Stimulated activated CD8-positive, alpha-beta memory T cell treated with anti-CD3 and anti-CD28 coated beads, Interleukin-2, amount 100 ng/mL, for 48 hours (primary cell): Measurements from ENCODE around the gene DOC2B.

Experiments
- DNase-seq, 2 donors: peaks; one replicate each; pipeline ENCODE4 v3.0.0-alpha.2; 2020; ENCODE audit warnings: low read depth in 2 of 2

The DOC2B gene

DNA sequence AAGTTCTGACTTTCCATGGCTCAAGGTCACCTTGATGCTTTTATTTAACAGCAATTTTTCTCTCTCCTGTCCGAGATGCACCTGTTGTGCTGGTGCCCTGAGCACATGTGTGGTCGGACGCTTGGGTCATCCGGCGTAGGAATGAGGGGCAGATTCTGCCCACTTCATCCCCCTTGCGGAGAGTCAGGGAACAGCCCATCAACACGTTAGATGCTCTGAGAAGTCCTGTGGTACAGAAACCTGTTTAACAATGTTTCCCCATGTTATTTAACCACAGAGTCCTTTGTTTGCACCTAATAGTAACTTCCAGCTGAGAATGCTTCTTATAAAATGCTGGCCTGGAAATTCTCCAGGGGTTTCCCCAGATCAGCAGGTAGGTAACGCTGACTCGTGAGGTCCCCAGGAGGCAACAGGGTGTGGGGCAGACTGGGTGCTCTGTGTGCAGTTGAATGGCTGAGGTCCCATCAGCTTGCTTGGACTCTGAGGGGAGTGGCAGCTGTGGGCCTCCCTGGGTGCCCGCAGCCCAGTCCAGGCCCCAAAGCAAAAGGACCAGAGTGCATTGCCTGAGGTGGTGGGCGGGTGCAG lies 17.8 kb downstream of the DOC2B start:
- DNase-seq, result no peak

DNA sequence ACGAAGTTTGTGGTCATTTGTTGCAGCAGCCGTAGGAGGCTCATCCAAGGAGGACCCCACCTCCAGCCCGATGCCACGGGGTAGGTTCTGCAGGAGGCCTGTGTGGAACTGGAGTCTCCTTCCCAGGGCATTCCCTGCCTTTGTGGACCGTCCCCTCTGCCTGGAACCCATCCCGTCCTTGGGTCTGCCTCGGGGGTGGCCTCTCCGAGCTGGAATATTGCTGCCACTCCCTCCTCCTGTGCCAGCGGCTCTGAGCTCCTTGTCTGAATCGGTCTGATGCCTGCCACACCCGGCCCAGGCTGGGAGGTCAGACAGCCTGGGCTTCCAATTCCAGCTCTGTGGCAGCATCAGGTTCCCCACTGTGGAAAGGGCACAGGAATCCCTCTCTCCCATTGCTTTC lies 18.8 kb downstream of the DOC2B start:
- no peak for DNase-seq

DNA sequence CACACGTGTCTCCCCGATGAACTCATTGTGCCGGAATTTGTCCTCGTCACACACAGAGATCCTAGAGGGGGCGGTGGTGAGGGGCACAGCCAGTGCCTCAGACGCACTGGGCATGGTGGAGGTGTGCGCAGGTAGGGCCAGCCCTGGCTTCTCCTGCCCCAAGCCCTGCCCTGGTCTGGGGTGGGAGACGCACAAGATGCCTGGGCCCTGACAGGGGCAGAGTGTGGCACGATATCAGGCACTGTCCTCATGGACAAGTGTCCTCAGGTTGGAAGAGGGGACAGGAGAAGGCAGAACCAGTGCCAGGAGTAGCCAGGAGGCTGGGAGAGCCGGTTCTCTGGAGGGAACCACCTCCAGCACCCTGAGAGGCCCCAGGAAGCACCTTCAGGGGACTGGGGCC lies 20.0 kb downstream of the DOC2B start:
- DNase-seq, result no peak

DNA sequence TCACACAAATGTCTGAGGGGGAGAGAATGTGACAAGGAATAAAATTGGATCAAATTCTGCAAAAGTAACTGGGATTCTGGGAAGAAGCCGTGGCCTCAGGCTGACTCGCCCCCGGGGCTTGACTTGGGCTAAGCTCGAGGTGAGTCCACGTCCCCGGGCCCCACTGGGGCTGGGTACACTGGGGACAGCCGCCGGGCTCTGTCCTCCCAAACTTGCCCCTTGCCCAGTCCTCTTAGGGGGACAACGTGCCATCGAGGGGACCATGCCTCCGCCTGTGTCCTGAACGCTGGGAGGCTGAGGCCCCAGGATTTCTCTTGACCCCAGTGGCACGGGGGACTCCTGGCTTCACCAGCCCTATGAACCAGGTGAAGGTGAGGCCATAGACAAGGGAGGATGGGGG lies 21.1 kb downstream of the DOC2B start:
- no peak for DNase-seq

DNA sequence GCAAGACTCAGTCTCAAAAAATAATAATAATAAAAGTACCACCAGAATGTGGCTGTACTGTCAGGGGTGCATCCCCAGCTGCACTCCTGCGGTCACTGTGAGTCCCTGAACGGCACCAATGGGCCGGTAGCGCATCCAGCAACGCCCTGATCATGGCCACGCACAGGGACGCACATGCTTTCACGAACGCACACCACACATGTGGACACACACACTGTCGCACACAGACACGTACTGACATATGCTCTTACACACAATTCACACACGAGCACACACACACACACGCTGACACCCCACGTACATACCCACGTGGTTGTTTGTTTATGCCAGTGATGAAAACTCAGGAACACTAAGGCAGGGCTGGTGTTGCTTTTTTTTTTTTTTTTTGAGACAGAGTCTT lies 21.8 kb downstream of the DOC2B start:
- no peak for DNase-seq

DNA sequence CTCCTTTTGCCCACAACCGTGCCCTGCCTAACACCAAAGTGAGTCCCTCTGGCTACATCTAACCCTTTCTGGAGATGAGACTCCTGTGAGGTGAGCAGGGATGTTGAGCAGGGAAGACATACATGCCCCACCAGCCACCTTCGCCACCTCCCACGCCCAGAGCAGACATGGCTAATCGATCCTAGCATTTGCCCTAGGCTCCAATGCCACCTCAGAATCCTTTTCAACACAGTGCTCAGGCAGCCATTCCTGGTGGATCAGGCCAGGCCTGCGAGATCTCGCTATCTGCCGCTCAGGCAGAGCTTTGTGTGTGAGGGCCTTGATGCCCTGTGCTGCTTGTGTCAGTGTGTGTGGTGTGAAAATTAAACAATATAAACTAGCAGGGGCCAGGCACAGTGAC lies 23.1 kb downstream of the DOC2B start:
- no peak for DNase-seq

DNA sequence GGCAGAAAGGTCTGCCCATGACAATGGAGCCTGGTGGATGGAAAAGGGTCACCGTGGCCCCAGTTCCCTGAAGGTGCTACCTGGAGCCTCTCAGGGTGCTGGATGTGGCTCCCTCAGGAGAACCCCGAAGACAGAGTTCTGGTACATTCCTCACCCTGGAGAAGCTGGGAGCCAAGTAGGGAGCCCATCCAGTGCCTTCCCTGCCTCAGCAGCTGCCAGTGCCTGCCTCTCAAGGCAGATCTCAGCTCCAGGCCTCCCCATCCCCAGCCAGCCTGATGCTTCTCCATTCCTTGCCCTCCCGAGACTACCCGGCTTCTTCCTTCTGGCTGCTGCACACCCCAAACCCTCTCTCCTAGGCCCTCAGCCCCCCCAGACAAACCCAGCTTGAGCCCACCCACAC lies 23.5 kb downstream of the DOC2B start:
- DNase-seq, result no peak

DNA sequence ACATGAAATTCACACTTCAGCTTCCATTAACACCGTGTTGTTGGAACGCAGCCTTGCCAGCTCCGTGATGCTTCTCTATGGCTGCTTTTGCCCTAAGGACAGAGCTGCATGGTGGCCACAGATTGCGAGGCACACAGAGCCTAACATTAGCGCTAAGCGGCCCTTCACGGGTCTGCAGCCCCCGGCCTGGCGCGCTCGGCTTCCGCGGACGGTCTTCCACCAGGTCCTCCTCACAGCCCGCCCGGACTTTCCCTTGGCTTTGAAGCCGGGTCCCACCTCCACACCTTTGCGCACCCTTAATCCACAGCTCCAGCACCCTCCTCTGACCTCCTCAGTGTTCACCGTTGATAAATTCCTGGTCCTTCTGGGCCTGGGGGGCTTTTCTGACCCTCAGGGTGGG lies 24.5 kb downstream of the DOC2B start:
- DNase-seq, result no peak

DNA sequence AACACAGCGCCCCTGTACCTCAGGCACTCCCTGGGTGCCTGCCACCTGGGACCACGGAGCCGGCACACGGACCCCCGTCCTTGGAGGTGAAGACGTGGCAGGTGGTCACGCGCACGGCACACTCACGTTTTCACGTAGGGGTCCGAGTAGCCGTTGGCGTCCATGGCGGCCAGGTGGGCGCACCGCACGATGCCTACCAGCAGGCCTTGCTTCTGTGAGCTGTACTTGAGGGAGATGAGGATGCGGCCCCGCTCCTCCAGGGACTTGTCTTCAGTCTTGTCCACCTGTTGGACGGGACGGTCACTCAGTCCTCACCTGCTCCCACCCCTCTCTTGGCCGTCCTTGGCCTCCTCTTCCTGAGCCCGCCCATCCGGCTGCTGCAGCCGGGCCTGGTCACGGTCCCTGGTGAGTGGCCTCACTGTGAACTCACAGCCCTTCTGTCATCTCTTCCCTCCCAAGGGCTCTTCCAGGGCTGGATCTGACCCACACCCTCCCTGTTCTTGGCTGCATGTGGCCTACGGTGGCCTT lies 25.3 kb downstream of the DOC2B start:
- no peak for DNase-seq

DNA sequence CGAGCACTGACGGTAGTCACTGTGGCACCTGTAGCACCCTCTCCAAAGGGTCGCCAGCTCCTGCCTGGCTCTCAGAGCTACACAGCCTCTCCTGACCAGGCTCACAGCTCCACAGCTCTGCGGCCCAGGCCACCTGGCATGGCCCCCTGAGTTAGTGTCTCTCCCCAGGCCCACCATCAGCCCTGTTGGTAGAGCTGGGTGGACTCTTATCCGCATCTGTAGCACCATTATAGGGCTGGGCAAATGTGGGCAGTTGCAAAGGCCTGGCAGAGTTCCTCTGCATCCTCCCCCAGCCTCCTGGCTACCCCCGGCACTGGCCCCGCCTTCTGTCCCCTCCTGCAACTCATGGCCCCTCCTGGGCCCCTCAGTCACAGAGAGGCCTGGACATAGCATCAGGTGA lies 25.9 kb downstream of the DOC2B start:
- no peak for DNase-seq

DNA sequence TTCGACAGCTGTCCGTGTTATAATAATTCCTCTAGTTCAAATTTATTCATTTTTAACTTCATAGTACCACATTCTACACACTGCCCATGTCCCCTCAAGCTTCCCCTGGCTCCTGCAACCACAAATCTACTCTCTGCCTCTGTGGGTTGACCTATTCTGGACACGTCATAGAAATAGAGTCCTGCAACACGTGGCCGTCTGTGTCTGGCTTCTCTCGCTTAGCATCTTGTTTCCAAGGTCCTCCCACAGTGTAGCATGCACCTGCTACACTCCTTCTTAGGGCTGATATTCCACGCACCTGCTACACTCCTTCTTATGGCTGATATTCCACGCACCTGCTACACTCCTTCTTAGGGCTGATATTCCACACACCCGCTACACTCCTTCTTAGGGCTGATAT lies 27.6 kb downstream of the DOC2B start:
- no peak for DNase-seq

DNA sequence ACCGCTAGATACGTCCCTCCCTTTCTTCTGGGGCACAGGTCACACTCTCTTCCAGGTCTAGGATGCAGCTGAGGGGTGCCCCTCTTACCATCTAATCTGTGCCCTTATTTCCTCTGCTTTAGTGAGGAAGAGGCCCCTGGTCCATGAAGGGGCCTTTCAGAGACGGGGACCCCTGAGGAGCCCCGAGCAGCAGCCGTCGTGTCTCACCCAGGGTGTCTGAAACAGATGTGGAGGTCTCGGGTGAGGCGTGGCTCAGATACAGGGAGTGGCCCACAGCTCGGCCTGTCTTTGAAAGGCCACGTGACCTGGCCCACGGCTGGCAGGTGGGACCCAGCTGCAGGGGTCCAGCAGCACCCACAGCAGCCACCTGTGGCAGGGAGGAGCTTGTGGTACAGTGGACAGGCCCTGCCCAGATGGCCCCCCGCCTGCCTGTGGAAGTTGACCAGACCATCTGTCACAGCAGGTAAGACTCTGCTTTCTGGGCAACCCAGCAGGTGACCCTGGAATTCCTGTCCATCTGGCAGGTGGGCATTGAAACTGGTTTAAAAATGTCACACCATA lies 28.5 kb downstream of the DOC2B start:
- DNase-seq, result no peak

DNA sequence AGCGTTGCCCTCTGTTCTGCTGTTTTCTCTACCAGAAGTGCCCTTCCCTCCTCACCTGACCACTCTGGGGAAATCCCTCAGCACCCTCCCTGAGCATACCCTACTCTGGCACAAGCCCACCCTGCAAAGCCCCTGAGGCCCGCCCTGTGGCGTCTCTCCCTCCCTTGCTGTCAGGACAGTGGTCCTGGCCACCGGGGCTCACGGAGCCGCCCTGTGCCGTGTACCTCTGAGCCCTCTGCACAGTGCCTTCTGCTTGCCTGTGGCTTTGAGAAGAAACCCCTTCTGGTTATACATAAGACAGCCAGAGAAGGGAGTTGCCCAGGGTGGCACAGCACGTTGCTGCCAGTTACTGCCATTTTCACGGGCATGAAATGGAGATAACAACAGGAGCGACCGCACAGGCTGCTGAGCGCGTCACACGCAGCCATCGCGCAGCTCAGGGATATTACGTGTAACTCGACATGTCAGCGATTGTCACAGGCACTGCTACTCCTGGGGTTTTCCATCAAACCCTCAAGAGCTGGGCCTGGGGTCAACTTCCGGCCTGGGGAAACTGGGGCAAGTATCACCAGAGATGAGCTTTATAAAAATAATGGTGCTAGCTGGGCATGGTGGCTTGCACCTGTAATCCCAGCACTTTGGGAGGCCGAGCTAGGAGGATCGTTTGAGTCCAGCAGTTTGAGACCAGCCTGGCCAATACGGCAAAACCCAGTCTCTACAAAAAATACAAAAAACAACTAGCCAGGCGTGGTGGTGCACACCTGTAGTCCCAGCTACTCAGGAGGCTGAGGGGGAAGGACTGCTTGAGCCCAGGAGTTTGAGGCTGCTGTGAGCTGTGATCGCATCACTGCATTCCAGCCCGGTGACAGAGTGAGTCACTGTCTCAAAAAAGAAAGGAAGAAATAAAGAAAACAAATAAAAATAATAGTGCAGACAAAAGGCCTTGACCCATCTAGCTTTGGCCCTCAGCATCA lies 29.3 kb downstream of the DOC2B start:
- DNase-seq, result no peak

DNA sequence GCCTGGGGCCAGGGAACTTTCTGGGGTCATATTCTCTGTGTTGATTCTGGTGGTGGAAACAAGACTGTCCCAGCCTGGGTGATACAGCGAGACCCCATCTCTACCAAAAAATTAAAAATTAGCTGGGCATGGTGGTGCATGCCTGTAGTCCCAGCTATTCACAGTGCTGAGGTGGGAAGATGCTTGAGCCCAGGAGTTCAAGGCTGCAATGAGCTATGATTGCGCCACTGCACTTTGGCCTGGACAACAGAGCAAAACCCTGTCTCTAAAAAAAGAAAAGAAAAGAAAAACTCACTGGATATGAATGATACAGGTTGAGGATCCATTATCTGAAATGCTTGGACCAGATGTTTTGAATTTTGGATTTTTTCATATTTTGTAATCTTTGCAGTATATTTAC lies 30.4 kb downstream of the DOC2B start:
- no peak for DNase-seq

DNA sequence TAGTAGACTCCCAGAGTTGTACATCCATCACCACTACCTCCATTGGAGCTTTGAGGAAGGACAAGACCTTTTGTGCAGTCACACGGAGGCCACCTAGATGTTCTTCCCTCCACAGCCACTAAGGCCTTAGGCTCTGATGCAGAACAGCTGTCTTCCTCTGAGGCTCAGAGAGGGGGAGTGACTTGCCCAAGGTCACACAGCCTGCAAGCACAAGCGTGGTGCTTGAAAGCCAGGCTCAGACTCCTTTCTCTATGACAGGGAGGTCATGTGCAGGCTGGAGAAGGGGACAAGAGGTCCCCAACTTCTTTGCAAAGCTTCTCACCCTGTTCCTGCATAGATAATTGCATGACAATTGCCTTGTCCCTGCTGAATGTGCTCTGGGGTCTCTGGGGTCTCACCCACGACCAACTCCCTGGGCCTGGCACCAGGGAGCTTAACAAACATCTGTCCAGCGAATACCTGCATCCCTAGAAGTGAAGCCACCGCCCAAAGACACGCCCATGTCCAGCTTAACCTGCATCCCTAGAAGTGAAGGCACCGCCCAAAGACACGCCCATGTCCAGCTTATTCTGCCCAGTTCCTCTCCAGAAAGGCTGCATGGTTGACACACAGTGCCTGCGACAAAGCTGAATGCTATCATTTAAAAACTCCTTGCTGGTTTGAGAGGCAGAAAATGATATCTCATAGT lies 31.4 kb downstream of the DOC2B start:
- DNase-seq, result no peak

DNA sequence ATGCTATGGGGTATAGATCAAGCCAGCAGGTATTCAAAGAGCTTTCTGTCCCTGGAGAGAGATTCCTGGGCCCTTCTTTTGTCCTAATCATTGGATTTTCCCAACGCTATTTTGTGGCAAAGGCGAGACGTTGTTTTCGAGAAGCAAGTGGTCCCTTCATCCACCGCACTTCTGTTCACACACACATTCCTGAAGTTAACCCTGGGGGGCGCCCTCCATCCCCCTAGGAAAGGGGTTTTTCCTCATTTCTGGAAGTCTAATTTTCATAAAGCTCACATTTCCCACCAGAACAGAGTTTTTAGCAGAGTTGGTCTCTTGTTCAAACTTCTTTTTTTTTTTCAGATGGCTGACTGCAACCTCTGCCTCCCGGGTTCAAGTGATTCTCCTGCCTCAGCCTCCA lies 32.2 kb downstream of the DOC2B start:
- no peak for DNase-seq

DNA sequence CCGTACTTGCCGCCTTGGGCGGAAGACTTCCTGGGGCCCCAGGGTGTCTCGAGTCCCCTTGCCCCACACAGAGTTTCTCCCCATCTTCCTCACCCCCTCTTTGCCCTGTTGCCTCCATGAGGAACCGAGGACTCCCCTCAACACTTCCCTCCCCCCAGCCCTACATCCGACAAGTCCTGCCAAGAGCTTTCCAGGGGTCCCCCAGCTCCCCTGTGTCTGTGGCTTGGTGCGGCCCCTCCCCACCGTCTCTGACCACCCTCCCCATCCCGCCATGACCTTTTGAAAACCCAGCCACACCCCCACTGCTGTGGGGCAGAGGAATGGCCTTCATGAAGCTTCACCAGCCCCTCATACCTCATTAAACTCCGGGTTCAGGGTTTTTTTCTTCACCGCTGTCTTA lies 32.7 kb downstream of the DOC2B start:
- no peak for DNase-seq

DNA sequence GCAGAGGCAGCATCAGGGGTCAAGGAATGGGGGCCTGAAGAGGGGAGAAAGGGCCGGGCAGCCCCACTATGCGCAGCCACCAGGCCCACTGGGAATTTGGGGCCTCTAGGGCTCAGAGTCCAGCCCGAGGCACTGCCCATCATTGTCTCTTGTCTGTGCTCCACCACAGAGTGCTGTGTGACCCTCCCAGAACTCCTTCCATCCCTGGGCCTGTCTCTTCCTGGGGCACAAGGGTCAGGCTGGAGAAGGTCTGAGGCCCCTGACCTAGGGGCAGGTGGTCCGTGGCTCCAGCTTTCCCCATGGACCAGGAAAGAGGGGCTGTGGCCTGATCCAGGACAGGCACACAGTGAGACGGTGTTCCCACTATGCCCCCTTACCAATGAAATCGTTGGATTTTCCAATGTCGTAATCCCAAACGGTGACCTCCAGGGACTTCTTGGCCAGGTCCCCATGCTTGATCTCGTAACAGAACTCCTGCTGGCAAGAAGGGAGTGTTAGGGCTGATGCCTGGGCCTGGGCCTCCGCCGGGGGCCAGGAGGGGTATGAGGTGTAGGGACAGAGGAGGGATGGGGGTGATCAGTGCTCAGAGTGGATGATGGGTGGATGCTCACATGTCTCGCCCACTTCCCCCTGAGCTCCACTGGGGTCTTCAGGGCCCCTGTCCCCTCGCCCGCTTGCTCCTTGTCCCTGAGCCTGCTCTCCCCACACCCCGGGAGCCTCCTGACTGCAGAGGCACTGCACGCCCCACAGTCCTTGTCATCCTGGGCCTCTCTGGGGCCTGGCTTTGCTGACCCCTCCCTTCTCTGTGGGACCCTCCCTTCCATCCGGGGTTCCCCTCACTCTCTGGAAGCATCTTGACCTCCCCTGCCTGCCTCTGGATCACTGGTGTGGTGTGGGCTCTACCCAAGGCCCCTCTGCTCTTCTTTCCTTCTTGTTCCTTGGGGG lies 33.4 kb downstream of the DOC2B start:
- no peak for DNase-seq

DNA sequence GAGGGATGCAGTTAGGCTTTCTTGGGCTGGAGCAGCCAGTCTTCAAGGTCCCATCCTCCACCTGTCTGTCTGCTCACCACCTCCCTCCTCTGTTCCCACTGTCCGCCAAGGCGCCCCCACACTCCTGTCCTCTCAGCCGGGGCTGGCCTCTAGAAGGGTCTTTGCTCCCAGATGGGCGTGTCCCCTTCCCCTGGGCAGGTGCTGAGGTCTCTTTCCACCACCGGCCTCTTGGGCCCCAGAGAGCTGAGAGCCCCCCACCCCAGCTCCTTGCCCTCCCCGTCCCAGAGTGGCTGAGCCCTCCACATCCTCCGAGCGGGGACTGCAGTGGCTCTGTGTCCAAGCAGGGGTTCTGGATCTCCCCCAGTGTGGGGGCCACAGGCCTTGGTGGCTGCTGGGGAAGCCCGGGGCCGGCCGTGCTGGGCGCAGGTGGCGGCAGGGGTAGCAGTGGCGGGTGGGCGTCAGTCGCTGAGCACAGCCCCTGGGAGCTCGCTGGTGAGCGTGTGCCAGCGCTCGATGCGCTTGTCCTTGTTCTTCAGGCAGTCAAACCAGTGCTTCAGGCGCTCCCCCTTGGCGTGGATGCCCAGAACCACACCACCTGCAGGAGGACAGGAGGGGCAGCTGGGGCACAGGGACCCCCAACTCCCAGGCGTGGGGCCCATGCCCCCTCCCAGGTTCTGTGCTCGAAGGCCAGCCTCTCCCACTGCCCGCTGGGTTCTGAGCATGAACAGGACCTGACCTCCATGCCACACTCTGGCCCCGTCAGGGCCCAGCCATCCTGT lies 34.3 kb downstream of the DOC2B start:
- no peak for DNase-seq

DNA sequence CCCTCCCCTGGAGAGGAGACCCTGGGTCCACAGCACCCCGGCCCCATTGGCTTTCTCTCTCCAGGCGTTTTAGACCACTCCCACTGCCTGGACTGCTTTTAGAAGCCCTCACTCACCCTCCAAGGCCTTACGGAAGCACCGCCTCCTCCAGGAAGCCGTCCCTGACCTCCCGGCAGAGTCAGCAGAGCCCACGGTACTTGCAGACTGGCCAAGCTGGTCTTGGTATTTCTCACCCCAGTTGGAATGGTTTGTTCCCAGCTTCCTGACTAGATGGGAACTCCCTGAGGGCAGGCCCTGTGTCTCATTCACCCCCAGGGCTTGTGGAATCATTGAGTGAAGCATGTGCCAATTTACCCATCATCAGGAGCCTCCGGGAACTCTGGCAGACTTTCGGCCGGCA lies 34.9 kb downstream of the DOC2B start:
- no peak for DNase-seq
